ENCODE data around the gene MYH15. TPM values are rescaled to one million over a fixed set of nuclear protein-coding genes. Genes with fewer than 3 reads are reported as not detected.

The MYH15 gene
- total and polyA plus RNA-seq, 7 donors, result under 0.01 to 0.60 (median 0.31) TPM; not detected in 3

DNA sequence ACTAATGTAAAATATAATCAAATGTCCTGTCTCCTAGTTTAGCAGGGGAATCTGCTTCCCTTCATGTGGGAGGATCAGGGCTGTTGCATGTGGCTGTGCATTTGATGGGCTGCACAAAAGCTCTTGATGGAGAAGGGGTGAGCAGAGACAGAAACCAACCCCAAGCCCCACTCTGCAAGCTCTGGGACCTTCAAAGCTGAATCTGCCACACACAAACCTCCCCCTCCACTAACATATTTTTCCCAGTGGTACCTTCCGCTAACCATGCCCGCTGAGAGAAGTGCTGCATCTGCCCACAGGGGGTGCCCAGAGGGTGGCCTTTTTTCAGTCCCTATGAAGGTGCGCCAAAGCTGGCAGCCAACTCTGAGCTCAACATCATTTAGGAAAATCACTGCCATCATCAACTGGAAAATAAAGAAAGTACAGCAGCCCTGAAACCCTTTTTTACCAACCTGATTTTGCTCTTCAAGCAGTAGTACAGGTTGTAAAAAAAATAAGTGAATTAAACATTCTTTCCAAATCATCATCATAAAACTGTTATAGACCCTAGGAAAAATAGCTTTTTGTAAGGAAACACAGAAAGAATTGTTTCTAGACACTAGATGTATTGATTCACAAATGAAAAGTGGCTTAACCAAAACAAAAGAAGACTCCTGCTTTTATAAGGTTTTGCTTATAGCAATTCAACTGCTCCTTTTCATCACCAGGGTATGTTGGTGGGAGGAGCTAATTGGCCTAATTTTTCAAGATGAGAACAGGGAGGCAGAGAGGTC lies 117.1 kb downstream of the MYH15 start:
- no peaks in the 10 kb centered on the region for H3K27me3 ChIP-seq
- 64 to 65% methylated on average over 3 of the region's 3 CpGs for WGBS, 2 donors
- H3K27ac ChIP-seq, result no peak overlapping the region
- no peak overlapping the region for H3K4me3 ChIP-seq
- TF ChIP-seq EP300 (IDR thresholded peaks at IDR 0.05), result no peak
- H3K36me3 ChIP-seq, result no peaks in the 10 kb centered on the region
- intact Hi-C loops (cut with DNase I), result no loop called here
- H3K9me3 ChIP-seq, result peaks cover 0 to under 1% (median 0%) of the 10 kb centered on the region in 4 donors
- no peaks in the 10 kb centered on the region for H3K4me1 ChIP-seq
- no peak for DNase-seq

DNA sequence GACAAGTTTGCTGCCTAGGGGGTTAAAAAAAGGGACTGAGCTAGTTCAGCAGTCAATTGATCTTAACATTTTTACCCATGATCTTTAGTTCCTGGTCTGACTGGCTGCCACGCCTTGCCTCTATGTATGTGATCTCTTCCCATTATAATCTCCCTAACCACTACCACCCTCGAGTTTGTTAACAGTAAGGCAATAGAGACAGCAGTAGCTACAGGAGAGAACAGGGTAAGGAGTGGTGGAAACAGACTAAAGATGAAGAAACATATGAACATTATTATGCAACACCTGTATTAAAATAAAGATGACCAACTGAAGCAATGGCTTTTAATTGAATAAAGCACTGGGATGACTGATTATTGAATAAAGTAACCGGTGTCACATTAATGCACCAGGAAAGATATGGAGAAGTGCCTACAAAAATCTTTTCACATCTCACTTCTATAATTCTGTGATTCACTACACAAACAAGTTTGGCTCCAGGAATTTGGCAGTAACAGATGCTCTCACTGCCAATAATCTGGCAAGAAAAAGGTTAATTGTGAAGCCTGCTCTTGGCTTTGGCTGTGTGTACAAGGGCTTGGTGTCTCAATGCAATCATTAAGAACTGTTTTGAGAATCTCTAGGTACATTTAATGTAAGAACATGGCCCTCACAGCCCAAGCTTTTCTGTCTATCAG lies 118.3 kb downstream of the MYH15 start:
- no peak for DNase-seq
- Histone ChIP-seq H3K9me3 (no peaks in the 10 kb centered on the region), H3K36me3 (no peaks in the 10 kb centered on the region), H3K4me1 (no peaks in the 10 kb centered on the region), H3K27ac (no peak overlapping the region), H3K4me3 (no peak overlapping the region), H3K27me3 (no peaks in the 10 kb centered on the region)
- intact Hi-C loops (cut with DNase I), result no loop called here
- TF ChIP-seq POLR2A (IDR thresholded peaks at IDR 0.05), result no peak
- TF ChIP-seq, protein P1, sequence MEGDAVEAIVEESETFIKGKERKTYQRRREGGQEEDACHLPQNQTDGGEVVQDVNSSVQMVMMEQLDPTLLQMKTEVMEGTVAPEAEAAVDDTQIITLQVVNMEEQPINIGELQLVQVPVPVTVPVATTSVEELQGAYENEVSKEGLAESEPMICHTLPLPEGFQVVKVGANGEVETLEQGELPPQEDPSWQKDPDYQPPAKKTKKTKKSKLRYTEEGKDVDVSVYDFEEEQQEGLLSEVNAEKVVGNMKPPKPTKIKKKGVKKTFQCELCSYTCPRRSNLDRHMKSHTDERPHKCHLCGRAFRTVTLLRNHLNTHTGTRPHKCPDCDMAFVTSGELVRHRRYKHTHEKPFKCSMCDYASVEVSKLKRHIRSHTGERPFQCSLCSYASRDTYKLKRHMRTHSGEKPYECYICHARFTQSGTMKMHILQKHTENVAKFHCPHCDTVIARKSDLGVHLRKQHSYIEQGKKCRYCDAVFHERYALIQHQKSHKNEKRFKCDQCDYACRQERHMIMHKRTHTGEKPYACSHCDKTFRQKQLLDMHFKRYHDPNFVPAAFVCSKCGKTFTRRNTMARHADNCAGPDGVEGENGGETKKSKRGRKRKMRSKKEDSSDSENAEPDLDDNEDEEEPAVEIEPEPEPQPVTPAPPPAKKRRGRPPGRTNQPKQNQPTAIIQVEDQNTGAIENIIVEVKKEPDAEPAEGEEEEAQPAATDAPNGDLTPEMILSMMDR (IDR thresholded peaks at IDR 0.05), result no peak
- WGBS, 2 donors, result 34 to 69% methylated on average over 3 of the region's 3 CpGs

DNA sequence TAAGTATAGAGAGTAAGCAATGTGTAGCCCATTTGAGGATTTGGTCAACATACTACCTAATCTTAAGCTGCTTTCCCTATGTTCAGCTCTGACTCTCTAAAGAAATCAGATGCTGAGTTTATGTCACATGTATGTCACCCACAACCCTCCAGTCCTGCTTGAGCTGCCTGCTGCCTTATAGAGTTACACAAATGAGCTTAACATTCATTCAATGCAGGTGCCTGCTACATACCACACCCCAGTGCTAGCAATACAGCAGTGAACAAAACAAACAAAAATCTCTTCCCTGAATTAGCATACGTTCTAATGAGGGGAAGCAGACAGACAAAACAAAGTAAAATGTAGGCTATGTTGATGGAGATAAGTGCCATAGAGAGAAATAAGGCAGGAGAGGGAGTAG lies 121.0 kb downstream of the MYH15 start:
- no peaks in the 10 kb centered on the region for H3K27me3 ChIP-seq
- H3K4me3 ChIP-seq, result no peak overlapping the region
- H3K4me1 ChIP-seq, result no peaks in the 10 kb centered on the region
- no peaks in the 10 kb centered on the region for H3K36me3 ChIP-seq
- H3K27ac ChIP-seq, result no peak overlapping the region
- intact Hi-C loops (cut with DNase I), result no loop called here
- no peaks in the 10 kb centered on the region for H3K9me3 ChIP-seq
- DNase-seq, result no peak
- WGBS, 2 donors, result 13 to 54% methylated on average over 1 of the region's 1 CpG
- TF ChIP-seq EP300 (IDR thresholded peaks at IDR 0.05), result no peak
- no peak for TF ChIP-seq POLR2AphosphoS5 (IDR thresholded peaks at IDR 0.05)
- no peak for TF ChIP-seq POLR2A (IDR thresholded peaks at IDR 0.05)
- TF ChIP-seq, protein P1 (IDR thresholded peaks at IDR 0.05), result no peak

DNA sequence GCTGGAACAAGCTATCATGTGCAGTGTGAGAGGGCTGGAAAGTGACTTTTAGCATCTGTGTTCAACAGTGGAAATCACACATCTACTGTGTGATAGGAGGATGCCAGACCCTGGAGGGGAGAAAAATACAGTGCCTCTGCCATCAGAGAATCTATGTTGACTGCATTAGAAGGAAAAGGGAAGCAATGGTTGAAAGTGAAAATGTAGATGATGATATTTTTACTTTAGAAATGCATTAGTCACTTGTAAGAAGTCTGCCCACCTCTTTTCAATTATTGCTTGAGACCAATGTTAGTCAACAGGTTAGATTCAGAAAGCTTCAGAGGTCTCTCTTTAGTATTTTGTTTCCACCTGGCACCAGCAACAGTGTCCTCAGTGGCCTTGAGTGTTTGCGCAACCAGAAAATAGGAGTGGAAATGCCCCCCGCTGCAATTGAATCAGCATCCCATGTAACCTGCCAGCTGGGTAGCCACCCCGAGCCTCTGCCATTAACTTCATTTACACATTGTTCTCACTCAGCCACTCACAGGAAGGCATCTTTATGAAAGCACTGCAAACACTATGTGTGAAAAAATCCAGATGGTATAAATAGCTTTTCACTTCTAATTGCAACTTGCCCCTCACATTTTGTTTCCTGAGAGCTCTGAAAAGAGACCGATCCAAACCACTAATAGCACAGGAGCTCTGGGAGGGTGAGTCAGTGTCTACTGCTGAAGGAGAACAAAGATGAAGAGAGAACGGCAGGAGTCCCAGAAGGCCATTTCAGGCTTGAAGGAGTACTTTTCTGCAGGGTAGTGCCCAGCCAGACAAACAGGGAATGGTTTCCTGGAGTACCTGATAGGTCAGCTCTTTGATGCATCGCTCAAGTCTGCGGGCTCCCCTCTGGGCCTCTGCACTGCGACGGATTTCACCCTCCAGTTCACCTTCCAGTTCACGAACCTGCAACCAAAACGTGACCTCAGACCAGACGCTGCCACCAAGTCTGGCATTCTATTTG lies 122.0 kb downstream of the MYH15 start:
- H3K27ac ChIP-seq, result no peak overlapping the region
- DNase-seq, result no peak
- H3K4me1 ChIP-seq, result no peaks in the 10 kb centered on the region
- H3K36me3 ChIP-seq, result no peaks in the 10 kb centered on the region
- 72 to 75% methylated on average over 12 of the region's 12 CpGs for WGBS, 2 donors
- no peaks in the 10 kb centered on the region for H3K27me3 ChIP-seq
- intact Hi-C loops (cut with DNase I), result no loop called here
- no peaks in the 10 kb centered on the region for H3K9me3 ChIP-seq
- no peak overlapping the region for H3K4me3 ChIP-seq
- TF ChIP-seq, protein P1 (IDR thresholded peaks at IDR 0.05), result no peak

DNA sequence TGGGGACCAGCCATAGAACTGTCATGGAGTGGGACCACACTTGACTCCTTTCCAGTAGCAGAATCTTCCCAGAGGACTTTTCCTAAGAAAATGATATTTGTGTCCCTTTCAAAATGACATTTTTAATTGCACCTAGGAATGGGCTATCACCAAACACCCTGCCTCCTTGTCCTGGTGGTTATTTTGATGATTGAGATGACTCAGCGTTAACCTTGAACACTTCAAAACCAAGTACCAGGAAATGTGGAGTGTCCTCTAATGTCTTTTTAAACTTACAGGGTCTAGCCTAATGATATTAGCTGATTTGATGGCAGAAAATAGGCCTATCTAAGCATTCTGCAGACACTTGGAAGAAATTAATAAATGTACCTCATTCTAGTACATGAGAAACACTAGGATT lies 123.3 kb downstream of the MYH15 start:
- no peak overlapping the region for H3K27ac ChIP-seq
- H3K36me3 ChIP-seq, result no peaks in the 10 kb centered on the region
- TF ChIP-seq EP300 (IDR thresholded peaks at IDR 0.05) (no peak), POLR2A (IDR thresholded peaks at IDR 0.05) (no peak), POLR2AphosphoS5 (IDR thresholded peaks at IDR 0.05) (no peak)
- TF ChIP-seq, protein P1 (IDR thresholded peaks at IDR 0.05), result no peak
- intact Hi-C loops (cut with DNase I), result no loop called here
- H3K9me3 ChIP-seq, result no peaks in the 10 kb centered on the region
- H3K4me1 ChIP-seq, result no peaks in the 10 kb centered on the region
- no peak overlapping the region for H3K4me3 ChIP-seq
- DNase-seq, result no peak
- 95 to 97% methylated on average over 1 of the region's 1 CpG for WGBS, 2 donors
- H3K27me3 ChIP-seq, result no peaks in the 10 kb centered on the region
